ENCODE results near the gene GADD45A. TPM values are rescaled to one million over a fixed set of nuclear protein-coding genes. Genes with fewer than 3 reads are reported as not detected.
"Not testable (repeated sequence)": the region's sequence is repeated elsewhere in the genome, so short reads cannot be mapped to it uniquely, and the experiment has no call there.

Gene GADD45A
- total RNA-seq, 1 donor from 2014 or later = 46.5 TPM

DNA sequence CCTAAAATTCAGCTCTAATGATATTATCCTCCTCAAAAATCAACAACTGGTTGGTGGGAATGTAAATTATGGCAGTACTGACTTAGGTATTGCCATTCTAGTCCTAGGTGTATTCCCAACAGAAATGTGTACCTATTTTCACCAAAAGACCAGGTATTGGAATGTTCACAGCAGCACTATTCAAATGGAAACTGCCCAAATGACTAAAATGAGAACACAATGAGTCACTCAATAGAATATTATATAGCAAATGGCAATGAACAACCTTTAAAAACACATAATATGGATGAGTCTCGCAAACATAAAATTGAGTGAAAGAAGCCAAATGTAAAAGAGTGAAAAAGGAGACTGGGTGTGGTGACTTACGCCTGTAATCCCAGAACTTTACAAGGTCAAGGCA, 44.9 kb downstream of the GADD45A start:
- DNase-seq (ENCODE audit: low spot score) = no peak
- Mint-ChIP-seq H3K27ac (ENCODE audit: unreplicated experiment) (no peak overlapping the region), H3K4me3 (ENCODE audit: unreplicated experiment) (no peak overlapping the region), H3K27me3 (ENCODE audit: unreplicated experiment) (peaks cover 2% of the 10 kb centered on the region), H3K4me1 (ENCODE audit: unreplicated experiment) (peaks cover 21% of the 10 kb centered on the region), H3K36me3 (ENCODE audit: low read depth, unreplicated experiment) (no peaks in the 10 kb centered on the region), H3K9me3 (ENCODE audit: unreplicated experiment) (no peaks in the 10 kb centered on the region)
- TF ChIP-seq, protein P1, sequence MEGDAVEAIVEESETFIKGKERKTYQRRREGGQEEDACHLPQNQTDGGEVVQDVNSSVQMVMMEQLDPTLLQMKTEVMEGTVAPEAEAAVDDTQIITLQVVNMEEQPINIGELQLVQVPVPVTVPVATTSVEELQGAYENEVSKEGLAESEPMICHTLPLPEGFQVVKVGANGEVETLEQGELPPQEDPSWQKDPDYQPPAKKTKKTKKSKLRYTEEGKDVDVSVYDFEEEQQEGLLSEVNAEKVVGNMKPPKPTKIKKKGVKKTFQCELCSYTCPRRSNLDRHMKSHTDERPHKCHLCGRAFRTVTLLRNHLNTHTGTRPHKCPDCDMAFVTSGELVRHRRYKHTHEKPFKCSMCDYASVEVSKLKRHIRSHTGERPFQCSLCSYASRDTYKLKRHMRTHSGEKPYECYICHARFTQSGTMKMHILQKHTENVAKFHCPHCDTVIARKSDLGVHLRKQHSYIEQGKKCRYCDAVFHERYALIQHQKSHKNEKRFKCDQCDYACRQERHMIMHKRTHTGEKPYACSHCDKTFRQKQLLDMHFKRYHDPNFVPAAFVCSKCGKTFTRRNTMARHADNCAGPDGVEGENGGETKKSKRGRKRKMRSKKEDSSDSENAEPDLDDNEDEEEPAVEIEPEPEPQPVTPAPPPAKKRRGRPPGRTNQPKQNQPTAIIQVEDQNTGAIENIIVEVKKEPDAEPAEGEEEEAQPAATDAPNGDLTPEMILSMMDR (IDR thresholded peaks at IDR 0.05; ENCODE audit: unreplicated experiment) = no peak

DNA sequence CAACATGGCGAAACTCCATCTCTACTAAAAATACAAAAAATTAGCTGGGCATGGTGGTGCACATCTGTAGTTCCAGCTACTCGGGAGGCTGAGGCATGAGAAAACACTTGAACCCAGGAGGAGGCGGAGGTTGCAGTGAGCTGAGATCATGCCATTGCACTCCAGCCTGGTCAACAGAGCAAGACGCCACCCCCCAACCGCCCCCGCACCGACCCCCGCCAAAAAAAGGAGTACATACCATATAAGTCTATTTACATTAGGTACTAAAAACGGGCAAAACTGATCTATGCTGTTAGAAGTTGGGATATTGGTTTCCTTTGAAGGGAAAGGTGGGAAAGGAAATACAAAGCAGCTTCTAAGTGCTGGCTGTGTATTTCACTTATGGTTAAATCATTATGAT, 45.3 kb downstream of the GADD45A start:
- H3K4me1 Mint-ChIP-seq (ENCODE audit: unreplicated experiment) = peaks cover 21% of the 10 kb centered on the region
- not testable (repeated sequence) for H3K9me3 Mint-ChIP-seq (ENCODE audit: unreplicated experiment); H3K4me3 Mint-ChIP-seq (ENCODE audit: unreplicated experiment); H3K36me3 Mint-ChIP-seq (ENCODE audit: low read depth, unreplicated experiment); H3K27ac Mint-ChIP-seq (ENCODE audit: unreplicated experiment); H3K27me3 Mint-ChIP-seq (ENCODE audit: unreplicated experiment); DNase-seq (ENCODE audit: low spot score)

DNA sequence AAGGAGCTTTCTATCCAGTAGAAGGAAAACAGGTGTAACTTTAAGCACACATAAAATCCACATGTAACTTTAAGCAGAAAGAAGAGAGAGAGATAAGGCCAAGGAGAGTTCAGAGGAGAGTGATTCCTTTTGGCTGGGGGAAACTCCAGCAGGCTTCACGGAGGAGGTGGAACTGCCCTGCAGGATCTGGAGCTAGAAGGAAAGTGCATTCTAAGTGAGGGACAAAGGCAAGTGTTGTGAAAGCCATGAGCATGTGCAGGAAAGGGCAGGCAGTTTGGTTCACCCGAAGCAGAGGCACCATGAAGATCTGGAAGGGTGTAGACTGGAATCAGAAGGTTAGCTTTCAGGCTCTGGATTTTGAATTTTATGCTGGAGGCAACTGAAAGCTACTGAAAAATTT, 46.3 kb downstream of the GADD45A start:
- Mint-ChIP-seq H3K27me3 (ENCODE audit: unreplicated experiment) (peaks cover 2% of the 10 kb centered on the region), H3K36me3 (ENCODE audit: low read depth, unreplicated experiment) (no peaks in the 10 kb centered on the region), H3K4me3 (ENCODE audit: unreplicated experiment) (no peak overlapping the region), H3K9me3 (ENCODE audit: unreplicated experiment) (no peaks in the 10 kb centered on the region), H3K4me1 (ENCODE audit: unreplicated experiment) (peaks cover 28% of the 10 kb centered on the region), H3K27ac (ENCODE audit: unreplicated experiment) (no peak overlapping the region)
- DNase-seq (ENCODE audit: low spot score) = no peak
- TF ChIP-seq, protein P1 (IDR thresholded peaks at IDR 0.05; ENCODE audit: unreplicated experiment) = no peak

DNA sequence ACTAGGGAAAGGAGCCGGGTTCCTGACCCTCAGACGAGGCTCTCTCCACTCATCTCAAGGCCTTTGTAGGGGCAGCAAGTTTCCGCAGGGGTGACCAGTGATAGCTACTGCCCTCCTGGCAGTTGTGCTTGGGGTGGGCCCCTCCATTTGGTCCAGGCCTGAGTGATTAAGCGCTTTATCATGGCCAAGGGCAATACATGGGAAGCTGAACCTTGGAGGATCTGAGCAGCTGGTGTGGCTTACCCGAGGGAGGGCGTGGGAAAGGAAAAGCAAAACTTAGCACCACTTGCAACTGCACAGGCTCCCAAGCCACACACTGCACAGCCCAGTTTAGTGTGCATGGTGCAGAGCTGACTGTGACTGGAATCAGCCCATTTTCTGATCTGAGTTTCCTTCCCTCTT, 47.8 kb downstream of the GADD45A start:
- Mint-ChIP-seq H3K36me3 (ENCODE audit: low read depth, unreplicated experiment) (no peaks in the 10 kb centered on the region), H3K27me3 (ENCODE audit: unreplicated experiment) (peaks cover 2% of the 10 kb centered on the region), H3K4me3 (ENCODE audit: unreplicated experiment) (no peak overlapping the region), H3K9me3 (ENCODE audit: unreplicated experiment) (no peaks in the 10 kb centered on the region), H3K4me1 (ENCODE audit: unreplicated experiment) (peaks cover 36% of the 10 kb centered on the region), H3K27ac (ENCODE audit: unreplicated experiment) (no peak overlapping the region)
- TF ChIP-seq, protein P1 (IDR thresholded peaks at IDR 0.05; ENCODE audit: unreplicated experiment) = no peak
- DNase-seq (ENCODE audit: low spot score) = no peak

DNA sequence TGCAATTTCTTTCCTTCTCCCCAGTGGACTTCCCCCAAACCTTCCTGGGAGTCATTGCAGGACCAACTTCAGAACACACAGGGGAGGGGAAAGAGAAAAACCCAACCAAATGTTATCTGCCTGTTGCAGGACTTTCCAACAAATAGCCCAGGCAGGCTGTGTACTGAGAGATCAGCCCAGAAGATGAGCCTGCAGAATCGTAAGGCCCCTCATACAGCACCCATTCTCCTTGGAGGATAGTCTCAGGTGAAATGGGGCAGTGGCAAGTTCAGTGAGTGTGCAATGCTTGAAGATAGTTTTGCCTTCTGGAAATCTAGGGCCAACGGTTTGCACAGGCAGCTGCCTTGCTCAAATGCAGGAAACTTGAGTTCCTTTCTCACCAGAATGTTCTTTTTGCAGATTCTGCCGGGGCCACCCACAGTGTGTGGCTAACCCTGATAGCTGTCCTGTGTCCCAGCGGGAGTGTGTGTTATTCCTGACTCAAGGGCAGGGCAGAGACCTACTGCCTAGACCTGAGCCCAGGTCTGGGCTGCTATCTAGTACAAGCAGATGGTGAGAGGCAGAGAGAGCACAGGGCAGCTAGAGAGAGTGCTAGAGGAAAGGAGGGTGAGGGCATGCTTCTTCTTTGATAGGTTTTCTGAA, 48.8 kb downstream of the GADD45A start:
- H3K27ac Mint-ChIP-seq (ENCODE audit: unreplicated experiment) = peak overlapping the region; percentile 27
- H3K4me1 Mint-ChIP-seq (ENCODE audit: unreplicated experiment) = peaks cover 36% of the 10 kb centered on the region
- no peaks in the 10 kb centered on the region for H3K9me3 Mint-ChIP-seq (ENCODE audit: unreplicated experiment)
- TF ChIP-seq, protein P1 (IDR thresholded peaks at IDR 0.05; ENCODE audit: unreplicated experiment) = no peak
- H3K4me3 Mint-ChIP-seq (ENCODE audit: unreplicated experiment) = no peak overlapping the region
- H3K27me3 Mint-ChIP-seq (ENCODE audit: unreplicated experiment) = no peaks in the 10 kb centered on the region
- no peaks in the 10 kb centered on the region for H3K36me3 Mint-ChIP-seq (ENCODE audit: low read depth, unreplicated experiment)
- DNase-seq (ENCODE audit: low spot score) = peak; percentile 24
